GM18499 (cell line): ENCODE data around the gene SREBF1.

Source experiments
- ATAC-seq: cut with Tn5 transposase; IDR thresholded peaks from one replicate; pipeline ENCODE4 v1.9.1; 2021; ENCODE audit warnings: moderate number of reproducible peaks; ENCODE audit not compliant: insufficient read depth, unreplicated experiment

SREBF1 gene

DNA sequence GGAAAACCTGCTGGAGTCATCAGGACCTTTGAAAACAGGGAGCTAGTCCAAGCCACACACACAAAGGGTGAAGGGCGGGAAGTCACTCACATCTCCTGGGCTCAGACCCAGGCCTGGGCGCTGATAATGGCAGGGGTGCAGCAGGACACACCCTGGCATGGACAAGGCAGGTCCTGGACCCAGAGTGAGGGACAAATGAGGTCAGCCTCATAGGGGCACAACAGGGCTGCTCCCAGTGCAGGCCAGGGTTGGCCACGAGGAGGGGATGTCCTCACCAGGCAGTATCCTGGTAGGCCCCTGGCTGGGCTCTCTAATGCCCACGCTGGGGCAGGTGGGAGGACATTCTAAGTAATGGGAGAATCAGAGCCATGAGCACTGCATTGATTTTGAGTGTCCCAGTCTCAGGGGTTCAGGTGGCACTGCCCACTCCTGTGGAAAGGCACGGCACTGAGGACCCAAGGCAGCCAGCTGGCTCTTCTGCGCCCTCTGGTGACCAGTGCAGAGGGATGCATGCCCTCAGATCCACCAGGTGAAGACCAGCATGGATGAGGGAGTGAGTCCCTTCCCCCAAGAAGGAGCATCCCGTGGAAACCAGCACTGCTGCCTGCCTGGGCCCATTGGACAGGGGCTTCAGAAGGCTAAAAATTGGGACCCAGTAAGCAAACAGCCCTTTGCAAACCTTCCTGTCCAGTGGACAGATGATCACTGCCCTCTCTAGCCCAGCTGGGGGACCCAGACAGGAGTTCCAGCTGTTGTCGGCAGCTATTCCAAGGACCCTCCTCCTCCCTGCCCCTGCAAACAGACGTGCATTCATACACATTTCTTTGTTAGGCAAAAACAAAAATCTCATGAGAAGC lies 23.4 kb upstream of the SREBF1 start:
- ATAC-seq: no peak

DNA sequence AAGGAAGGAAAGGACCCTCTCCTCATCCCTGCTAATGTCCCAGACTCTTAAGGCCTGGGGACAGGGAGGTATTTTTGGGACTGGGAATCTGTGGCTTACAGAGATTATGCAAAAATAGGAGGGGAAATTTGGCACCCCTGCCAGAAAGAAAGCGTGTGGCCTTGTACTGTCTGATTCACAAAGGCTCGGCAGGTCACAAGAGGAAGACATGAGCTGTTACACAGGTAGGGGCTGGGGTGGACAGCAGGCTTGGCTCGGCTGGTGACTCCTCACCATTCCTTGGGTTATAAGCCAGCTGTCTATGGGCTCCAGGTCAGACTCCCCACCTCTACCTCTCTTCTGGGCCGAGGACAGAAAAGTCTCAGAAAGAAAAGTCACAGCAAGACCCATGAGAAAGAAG lies 20.7 kb upstream of the SREBF1 start:
- no peak for ATAC-seq

DNA sequence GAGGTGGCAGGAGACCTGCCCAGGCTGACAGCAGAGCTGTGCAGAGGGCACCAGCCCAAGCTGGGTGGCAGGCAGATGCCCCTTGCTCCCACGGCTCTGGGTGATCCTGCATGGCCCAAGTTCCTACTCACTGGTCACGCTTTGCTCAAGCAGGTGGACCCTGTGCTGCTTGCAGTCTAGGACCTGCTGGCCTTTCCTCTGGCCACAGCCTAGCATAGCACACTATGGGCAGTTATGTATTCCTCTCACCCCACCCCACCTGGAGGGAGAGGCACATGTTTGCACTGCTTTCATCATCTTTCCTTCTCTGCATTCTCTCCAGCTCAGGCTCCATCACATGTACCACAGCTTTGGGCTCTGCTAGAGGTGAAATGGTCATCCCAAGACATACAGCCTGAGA lies 19.6 kb upstream of the SREBF1 start:
- no peak for ATAC-seq

DNA sequence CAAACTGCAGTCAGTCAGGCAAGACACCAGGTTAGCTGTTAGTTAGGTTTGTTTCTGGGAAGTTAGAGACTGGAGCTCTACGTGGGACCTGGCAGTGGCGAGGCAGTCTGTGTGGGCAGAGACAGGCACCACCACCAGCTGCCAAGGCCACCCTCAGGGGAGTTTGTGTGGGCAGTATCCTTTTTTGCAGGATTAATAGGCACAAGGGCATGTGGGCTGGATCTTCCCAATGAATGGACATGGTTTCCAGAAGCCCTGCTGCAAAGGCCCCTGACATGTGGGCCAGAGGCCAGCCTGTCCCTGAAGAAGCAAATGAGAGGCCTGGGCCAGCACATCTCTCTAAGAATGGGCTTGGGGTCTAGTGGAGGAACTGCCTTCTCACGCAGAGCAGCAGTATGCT lies 19.2 kb upstream of the SREBF1 start:
- no peak for ATAC-seq

DNA sequence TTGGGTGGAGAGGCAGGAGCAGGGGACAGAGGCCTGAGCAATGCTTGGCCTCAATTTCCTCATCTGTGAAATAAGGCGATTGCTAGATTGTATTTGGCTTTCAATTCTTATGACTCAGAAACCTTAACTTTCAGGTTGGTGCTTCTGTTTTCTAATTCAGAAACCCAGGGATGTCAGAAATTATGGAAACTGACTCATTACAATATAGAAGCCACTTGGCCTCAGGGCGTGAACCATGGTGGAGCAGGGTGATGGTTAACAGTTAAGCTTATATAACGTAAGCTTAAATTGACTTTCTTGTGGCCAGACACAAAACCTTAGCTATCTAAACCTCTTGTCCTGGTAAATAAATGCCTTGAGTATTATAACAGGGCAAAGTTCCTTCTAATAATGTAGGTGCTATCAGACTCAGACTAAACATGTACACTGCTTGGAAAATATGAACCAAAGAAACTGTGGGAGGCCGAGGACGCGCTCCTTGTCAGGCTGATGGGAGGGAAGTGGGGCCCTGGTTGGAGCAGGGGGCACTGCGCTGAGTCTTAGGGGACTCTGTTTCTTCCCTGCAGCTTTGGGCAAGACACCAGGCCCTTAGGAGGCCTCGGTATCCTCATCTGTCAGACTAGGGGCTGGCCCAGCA lies 17.1 kb upstream of the SREBF1 start:
- ATAC-seq: no peak

DNA sequence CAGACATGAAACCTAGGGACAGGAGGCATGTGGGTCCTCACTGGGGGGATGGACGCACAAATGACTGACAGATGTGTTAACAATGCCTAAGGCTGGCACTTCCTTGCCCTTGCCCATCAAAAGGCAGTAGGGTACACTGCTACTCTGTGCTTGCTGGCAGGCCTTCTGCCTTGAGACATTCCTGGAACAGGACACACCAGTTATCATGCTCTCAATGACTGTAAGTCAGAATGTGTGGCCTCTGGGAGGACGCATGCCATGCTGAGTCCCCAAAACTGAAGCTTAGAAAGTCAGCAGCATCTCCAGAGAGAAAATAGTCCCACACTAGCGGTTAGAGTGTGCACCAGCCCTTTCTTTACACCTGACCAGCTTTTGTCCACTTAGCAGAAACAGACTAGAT lies 16.1 kb upstream of the SREBF1 start:
- no peak for ATAC-seq

DNA sequence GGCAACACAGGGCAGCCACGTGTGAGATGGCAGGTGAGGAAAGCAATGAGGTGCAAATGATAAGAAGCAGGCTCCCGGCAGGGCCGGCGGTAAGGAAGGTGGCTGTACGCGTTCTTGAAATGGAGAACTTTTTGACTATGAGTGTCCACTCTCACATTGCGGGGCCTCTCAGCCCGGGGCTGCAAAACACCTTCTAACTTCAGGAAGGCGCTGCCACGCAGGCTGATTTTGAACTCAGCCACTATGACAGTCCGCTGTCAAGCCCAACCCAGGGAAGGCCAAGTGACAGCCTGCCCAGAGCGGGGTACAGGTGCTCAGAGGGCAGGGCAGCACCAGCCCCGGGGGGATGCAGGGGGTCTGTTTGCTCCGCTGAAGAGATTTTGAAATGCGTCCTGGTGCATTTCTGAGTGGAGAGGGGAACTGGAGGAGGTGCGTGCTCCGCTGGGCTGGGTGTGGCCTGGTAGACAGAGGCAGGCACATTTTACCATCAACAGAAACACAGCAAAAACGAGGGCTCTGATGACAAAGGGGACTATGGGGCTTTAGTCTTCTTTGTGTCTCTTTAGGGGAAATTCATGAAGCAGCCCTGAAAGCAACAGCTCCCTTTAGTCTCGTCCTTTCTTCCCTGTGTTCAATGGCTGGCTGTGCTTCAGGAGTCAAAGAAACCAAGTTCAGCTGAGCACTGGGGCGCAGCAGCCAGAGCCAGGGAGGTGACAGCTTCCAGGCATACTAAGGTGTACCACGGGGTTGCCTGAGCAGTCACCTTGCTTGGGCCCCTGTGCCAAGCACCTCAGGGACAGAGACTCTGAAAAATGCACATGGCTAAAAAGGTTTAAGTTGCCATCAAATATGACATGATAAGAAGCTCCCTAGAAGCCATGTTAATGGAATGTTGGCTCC lies 14.6 kb upstream of the SREBF1 start:
- no peak for ATAC-seq

DNA sequence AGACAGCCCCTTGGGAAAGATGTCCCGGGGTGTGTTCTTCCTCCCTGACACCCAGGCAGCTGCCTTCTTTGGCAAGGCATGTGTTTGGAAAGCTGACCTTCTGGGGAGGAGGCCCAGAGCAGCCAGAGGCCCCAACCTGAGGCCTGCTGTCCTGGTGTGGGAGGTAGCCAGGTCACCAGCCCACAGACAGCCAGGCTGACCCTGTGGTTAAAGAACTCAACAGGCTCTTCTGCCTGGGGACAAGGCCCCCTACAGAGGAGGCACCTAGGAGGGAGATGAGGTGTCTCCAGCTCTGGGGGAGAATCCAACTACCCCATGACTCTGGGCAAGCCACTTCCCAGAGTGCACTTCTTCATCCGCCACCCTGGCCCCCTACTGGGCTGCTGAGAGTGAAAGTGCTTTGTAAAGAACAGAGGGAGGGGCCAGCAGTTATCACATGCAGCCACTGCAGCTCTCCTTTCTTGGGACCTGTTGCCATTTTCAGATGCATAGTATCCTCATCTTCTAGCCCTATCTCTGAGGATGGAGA lies 13.1 kb upstream of the SREBF1 start:
- ATAC-seq: no peak

DNA sequence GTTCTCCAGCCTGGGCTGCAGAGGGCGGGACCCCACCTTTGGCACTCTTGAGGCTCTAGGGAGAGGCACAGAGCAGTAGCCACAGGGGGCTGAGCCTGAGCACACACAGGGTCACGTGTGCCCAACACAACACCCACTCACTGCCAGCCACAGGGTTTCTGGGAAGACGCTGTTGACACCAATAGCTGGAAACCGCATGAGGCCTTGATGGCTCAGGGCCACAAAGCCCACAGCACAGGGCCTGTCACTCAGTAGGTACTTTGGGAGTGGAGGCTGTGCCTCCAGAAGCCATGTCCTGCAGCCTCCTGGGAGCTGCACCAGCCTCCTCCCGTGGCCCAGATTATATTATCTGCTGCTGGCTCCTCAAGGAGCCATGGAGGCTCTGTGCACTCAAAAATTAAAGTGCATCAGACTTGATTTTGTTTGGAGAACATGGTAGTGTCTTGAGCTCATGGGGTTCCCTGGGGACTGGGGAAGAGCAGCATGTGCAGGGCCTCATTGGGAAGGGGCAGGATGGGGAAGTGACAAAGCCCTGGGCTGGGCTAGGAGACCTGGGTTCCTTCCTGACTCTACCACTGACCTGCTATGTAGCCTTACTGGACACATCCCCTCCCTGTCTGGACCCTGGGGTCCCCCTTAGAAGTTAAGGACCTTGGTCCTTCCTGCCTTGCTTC lies 12.5 kb upstream of the SREBF1 start:
- no peak for ATAC-seq

DNA sequence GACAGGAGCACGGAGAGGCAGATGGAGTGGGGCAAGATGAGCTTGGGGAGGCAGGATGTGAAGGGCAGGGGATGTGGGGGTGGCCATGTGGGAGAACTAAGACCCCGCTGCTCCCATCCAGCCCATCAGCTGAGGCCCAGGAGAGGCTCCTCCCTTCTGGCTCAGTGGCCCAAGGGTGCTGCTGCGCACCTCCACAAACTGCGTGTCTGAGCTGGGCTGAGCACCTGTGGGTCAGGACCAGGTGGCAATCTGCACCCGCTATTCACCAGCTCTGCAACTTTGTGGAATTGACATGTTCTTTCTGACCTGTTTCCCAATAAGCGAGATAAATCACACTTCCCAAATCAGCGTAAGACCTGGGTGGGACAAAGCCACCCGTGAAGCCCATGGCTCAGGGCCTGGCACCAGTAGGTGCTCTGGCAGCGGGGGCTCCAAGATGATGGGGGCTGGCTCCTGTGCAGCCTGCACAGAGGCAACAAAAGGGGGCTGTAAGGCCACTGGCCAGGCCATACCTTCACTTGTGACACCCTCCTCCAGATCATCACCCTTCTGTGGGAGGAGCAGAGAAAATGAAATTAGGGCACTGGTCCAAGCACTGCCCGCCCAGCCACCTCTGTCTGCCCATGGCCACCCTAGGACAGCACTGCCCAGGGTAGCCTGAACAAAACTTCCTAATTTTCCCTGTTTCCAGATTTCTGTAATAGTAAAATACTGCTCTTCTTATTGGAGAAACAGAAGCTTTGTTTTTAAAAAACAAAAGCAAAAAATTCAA lies 11.7 kb upstream of the SREBF1 start:
- ATAC-seq: no peak

DNA sequence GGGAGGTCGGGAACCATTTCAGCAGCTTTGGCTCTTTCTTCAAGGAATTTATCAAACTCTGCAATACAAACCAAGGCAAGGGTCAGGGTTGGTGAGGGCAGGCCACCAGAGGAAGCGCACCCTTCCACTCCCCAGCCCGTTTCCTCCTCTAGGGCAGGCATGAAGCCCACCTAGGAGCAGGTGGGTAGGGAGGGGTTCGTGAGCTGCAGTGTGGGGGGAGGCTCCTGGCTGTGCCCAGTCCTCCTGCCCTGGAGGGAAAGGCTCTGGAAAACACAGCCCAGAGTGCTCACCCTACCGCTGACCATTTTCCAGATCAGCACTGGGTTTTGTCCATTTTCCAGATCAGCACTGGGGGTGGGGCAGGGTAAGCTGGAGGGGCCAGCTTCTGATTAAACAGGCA lies 10.9 kb upstream of the SREBF1 start:
- ATAC-seq: no peak

DNA sequence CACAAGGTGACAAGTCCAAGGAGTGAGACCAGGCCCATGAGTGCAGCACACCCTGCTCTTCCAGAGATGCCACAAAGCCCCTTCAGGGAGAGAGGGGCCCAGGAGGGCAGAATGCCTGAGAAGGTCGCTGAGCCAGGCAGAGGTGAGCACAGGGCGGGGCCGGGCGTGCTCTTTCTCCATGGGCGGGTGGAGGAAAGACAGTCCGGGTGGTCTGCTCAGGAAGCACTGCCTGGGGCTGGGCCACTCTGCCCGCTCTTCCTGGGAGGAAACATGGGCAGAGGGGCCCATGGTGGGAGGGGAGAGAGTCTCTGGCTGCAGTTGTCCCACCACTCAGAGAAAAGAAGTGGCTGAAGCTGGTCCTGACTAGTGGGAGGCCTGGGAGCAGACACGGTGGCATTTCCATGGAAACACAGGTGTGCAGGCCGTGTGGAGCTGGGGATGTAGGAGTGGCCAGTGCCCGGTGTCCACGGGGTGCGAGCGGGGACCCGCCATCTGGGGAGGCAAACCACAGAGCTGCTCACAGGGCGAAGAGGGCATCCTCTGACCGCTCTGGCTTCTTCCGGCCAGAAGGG lies 10.4 kb upstream of the SREBF1 start:
- ATAC-seq: no peak

DNA sequence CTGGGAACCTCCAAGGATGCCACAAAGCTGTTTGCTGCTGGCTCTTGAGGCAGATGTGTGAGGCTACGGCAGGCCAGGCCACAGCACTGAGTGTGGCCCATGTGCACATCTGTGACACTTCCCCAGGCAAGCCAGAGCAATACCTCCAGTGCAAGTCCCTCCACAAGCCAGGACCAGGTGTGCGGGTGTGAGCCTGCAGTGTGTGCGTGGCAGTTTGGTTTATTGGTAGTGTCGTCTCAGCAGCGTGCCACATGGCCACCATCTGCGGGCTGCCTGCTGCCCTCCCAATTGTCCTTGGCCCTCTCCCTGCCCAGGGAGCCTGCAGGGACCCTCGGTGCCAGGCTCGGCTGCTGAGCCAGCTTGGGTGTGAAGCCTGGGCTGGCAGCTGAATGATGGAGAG lies 9.9 kb upstream of the SREBF1 start:
- no peak for ATAC-seq

DNA sequence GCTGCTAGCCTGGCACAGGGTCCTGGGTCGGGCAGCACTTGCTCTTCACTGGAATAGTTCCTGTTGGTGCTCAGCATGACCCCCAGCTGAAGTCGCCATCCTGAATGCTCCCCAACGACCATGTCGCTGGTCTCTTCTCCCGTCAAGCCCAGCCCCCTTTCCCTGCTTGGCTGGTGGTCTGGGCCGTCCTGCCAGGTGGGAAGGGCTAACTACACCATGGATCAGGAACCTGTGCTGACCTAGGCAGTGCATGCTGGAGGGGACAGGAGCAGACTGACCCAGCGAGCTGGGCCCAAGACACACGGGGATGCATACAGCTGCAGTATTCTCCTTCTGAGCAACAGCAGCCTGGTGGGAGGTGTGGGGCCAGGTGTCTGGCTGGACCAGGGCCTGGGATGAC lies 9.2 kb upstream of the SREBF1 start:
- no peak for ATAC-seq

DNA sequence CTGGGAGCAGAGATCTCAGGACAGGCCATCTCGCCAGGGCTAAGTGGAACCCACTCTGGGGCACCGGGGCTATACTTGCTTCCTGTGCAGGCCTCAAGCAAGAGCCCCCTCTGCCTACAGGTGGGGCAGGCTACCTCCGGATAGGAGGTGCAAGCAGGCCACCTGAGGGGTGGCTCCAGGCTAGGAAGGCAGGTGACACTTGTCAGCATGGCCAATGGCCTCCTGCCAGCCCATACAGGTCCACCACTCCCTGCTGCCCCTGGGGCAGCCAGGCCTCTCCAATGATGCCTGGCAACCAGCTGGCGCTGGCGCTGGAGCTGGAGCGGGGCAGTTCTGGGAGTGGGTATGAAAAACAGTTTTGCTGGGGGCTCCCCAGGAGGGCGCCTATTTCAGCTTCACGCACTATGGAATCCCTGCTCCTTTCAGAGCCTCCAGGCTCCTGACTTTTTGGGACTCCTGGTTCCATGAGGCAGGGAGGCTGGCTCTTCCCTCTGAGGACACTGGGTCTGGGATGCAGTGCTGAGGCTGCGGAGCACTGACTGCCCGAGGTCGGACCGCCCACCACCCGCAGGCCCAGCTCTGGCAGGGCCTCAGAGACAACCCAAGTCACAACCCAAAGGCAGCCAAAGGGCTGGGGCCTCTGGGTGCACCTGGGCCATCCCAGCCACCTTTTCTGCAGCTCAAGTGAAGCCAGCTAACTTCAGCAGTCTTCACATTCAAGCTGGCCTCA lies 8.4 kb upstream of the SREBF1 start:
- ATAC-seq: no peak

DNA sequence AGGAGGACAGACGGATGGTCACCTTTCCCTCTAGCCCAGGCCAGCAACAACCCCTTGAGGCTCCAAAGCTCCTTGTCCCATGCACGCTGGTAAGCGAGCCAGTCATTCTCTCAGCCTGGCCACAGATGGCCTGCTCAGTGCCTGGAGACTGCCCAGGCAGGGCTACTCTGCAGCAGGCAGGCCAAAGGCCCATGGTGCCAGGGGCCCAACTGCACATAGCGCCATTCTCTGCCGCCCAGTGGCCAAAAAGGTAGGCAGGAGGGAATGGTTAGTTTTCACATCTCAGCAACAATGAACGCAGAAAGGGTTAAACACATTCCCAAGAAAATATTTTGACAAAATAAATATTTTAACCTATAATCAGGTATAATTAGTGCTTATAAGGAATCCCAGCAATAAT lies 7.7 kb upstream of the SREBF1 start:
- ATAC-seq: no peak

DNA sequence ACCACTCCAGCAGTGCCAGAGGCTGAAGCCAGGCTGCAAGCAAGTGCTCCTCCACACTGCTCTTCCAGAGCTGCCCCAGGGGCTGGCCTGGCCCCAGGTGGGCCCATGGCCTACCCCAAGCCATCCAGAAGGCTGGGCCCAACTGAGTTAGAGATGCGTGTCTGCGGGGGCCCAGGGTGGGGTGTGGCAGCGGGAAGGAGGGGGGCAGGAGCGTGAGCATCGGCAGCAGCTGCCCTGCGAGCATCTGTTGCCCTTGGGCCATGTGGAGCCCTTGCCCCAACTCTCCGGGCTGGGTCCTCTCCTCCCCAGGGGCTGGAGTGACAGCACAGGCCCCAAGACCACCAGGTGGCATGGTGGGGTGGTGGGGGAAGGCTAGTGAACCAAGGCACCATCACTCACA lies 7.3 kb upstream of the SREBF1 start:
- no peak for ATAC-seq

DNA sequence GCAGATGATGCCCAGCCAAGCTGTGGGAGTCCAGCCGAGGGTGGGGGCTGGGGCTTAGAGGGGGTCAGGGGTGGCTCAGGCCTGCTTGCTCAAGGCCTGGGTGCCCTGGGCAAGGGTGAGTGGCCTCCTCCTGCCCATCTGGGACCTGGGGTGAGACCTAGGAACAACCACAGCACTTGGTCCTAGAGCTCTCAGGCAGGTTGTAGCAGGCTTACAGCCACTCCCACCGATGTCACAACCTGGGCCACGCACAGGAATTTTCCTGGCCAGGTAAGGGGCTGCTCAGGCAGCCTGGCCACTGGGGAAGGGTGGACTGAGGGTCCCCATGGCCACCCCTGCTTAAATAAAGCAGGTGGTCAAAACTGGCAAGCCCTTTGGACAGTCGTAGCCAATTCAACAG lies 6.3 kb upstream of the SREBF1 start:
- ATAC-seq: no peak
